HG02981 (cell line): ENCODE data around the gene S100A7.

Source experiments
- ATAC-seq: cut with Tn5 transposase; IDR thresholded peaks from one replicate; pipeline ENCODE4 v1.9.1; 2021; ENCODE audit warnings: mild to moderate bottlenecking, moderate library complexity; ENCODE audit not compliant: unreplicated experiment

S100A7 gene

GRCh38 chr1:153460551-153460950 lies at the start of gene S100A7:
Gene S100A7 (minus strand): TSS chr1:153460651. CDS start chr1:153459013, 1,638 bp downstream.
- no peak for ATAC-seq

GRCh38 chr1:153509729-153510354 lies 49.4 kb upstream of the S100A7 start:
- ATAC-seq, result no peak

GRCh38 chr1:153509036-153509435 lies 48.6 kb upstream of the S100A7 start:
- no peak for ATAC-seq

DNA sequence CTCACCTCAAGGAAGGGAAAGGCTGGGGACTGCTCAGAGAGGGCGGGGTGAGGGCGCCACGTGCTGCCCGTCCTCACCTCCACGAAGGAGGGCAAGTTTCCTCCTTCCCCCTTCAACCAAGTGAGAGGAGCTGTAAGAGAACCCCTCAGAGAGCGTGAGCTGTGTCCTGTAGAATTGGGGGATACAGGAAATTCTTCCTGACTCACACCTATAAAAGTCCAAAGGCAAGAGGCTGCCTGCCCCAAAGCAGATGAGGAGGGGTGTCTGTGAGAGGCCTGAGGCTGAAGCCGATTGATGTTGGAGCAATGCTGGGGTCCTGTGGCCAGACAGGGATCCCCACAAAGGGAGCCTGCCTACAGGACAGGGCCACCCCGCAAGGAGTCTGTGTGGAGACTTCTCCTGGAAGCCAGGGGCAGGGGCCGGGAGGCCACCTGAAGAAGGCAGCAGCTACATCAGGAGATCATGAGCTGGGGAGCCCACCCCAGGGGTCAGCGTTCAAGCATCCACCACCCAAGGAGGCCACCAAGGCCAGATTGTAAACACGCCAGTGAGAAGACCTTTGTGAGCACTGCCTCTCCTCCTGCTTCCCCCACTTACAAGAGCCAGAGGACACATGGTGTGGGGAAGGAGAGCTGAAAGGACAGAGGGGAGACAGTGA lies 47.6 kb upstream of the S100A7 start:
- ATAC-seq, result no peak

- ATAC-seq, result no peak
These were observed 46.5 kb upstream of the S100A7 start for GRCh38 chr1:153506831-153507413.

- no peak for ATAC-seq
These were observed 45.9 kb upstream of the S100A7 start for GRCh38 chr1:153506386-153506785.

- no peak for ATAC-seq
These were observed 45.1 kb upstream of the S100A7 start for GRCh38 chr1:153505576-153505975.

DNA sequence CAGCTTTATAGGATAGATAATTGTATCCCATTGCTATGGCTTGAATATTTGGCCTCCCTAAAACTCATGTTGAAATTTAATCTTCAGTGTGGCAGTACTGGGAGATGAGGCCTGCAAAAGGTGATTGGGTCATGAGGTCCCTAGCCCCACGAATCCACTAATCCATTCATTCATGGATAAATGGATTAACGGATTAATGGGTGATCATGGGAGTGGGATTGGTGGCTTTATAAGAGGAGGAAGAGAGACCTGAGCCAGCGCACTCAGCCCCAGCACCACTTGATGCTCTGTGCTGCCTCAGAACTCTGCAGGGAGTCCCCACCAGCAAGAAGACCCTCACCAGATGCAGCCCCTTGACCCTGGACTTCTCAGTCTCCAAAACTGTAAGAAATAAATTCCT lies 43.3 kb upstream of the S100A7 start:
- no peak for ATAC-seq

- ATAC-seq, result no peak
These were observed 38.3 kb upstream of the S100A7 start for GRCh38 chr1:153498746-153499145.

DNA sequence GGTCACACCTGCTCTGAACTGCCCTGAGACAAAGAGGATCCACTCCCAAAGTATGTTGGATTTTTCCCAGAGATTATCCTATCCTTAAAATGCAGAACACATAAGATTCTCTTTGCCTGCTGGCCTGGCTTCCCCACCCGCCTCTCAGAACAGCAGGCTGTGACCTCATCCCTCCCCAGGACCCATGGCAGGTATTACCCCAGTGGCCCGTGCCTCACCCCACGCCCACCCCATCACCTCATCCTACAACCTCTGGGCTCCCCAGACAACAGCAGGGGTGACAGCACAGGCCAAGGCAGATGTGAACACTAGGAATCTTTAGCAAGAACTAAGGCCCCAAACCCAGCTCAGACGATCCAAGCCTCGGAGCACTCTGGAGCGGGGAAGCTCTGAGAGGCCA lies 35.1 kb upstream of the S100A7 start:
- ATAC-seq, result no peak

DNA sequence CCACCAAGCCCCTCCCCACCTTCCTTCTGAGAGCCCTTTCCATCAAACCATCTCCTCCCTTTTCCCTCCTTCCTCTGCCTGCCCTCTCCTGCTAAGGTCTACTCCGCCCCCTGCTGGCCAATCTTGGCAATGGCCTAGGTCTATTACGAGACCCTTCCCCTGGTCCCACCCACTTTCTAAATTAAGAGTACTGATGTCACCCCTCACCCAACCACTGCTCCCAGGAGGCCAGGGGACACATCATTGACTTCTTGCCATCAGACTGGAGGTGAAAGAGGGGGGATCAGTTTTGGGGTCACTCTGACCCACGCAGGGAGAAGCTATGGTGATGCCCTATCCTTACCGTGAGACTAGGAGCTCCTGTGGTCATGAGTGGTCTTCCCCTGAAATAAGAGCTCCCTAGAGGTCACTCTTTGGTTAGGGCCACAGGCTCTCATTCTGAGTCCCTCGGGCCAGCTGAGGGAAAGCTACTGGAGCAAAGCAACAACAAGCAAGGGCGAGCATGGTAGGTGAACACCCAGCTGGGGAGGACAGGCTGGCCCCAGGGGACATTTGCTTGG lies 34.6 kb upstream of the S100A7 start:
- ATAC-seq, result no peak

- ATAC-seq, result no peak
These were observed 33.0 kb upstream of the S100A7 start for GRCh38 chr1:153493343-153493960.

DNA sequence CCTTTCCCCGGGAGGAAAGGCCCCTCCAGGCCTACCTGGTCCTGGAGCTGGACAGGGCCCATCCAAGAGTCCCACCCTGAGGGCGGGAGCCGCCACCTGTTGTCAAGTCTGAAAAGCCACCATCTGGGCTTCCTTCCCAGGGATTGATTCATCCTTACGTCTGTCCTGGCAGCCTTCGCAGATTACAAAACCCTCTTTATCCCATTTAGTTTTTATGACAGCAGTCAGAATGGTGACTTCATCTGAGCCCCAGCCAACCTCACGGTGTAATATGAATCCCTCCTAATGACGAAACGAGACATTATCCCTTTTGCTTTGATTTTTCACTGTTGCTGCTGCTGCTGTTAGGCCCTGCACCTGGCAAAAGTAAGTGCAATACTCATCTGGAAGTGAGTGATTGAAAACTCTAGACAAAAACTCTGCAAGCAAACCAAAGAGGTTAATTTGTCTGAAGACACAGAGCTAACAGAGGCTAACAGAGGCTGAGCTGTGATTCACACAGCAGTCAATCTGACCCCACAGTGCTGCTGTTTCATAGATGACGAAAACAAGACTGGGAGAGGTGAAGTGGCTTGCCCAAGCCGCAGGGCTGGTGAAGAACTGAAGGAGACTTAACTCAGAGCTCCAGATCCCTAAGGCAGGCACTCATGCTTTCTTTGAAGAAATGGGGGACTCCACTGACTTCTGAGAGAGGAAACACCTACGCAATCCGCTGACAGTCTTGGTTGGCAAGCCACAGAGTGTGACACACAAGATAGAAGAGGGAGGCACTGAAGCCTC lies 30.0 kb upstream of the S100A7 start:
- ATAC-seq, result no peak

DNA sequence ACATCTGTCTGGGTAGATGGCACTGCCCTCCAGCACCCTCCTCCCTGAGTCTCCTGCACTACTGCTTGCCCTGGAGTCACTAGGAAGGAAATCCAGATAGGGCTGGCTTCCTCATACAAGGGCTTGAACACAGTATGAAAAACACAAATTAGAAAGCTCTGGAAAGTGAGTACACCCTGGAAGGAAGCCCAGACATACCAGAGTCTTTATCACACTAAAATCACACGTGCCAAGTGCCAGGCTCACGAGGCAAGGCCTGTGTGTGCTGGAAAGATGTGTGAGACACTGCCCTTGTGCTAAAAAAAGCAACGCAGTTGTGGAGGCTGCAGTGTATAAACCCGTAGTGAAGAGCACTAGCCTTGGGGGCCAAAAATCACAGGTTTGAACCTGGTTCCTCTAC lies 28.3 kb upstream of the S100A7 start:
- no peak for ATAC-seq

DNA sequence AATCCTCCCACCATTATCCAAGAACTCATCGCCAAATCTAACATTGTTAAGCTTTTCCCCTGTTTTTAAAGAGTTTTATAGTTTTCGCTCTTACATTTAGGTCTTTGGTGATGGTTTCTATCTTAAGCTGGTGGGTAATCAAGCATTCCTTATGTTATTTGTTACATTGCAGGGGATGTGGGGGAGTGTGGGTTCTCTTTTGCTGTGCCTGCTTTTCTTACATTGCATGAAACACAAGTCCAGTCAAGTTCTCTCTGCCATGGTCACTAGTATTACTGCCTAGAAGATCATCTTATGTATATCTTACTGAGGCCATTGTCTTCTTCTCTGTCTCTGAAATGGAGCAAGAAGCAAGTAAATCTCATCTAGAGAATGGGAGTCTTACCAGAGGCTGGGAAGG lies 27.3 kb upstream of the S100A7 start:
- ATAC-seq, result no peak

DNA sequence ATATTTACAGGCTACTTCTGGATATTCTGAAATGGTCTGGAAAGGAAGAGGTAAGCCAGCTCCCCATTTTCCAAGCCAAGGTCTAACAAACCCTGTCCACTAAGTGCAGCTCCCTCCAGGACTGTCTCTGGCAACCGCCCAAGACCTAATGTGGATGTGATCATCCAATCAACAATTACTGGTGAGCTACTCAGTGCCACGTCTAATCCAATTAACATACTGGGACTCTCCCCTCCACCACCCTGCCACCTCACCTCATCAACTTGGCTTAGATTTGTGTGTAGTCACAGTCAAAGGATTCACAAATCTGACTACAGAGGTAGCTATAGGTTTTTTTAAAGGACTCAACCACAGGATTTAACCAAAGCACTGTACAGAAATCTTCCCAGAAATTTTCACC lies 25.4 kb upstream of the S100A7 start:
- ATAC-seq, result no peak

GRCh38 chr1:153483776-153484175 lies 23.3 kb upstream of the S100A7 start:
- ATAC-seq, result no peak

GRCh38 chr1:153481124-153481523 lies 20.7 kb upstream of the S100A7 start:
- ATAC-seq, result no peak

DNA sequence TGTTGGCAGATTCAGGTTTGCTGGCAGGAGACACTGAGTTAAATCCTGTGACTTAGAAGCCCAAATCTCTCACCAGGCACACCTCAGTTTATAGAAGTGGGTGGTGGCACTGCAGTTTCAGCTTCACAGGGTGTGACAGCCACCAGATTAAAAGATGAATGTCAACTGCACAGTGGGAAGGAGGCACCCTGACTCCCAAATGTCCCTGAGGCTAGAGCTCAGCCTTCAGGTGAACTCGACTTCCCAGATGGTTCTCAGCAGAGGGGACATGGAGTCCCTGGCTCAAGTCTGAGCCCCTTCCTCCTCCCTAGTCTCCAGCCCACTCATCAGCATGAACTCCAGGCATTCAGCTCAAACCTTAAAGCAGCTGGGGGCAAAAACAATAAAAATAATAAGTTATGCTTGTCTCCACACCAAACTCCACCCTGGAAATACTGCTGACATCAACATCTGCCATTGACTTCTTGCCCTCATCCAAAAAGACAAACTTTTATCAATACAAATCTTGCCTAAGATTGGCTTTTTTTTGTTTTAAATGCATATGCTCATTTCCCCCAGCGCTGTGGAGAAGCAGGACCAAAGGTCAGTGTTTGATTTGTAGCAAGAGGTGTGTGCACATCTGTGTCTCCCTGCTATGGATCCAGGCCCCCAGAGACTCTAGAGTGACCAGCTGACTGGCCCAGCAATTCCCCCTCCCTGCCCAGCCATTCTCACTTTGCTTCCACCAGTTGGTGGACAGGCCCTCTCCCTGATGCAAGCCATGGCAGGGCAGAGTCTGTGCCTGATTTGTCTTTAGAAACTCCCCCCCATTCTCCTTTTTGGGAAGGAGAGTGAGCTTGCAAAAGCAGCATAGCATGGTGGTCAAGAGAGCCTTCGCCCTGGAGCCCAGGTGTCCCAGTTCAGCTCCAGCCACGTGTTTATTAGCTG lies 18.5 kb upstream of the S100A7 start:
- ATAC-seq, result no peak
